Measurements from ENCODE around the gene NDST1. TPM values are rescaled to one million over a fixed set of nuclear protein-coding genes. Genes with fewer than 3 reads are reported as not detected.

Gene NDST1
- total and polyA plus RNA-seq, 2 of the 8 experiments (the other 6 are each of a cell fraction or from before 2014, with no cell fraction given) = 27.0 to 72.0 TPM

- no peak for TF ChIP-seq HDAC6 (IDR thresholded peaks at IDR 0.05; ENCODE audit: low read depth, low read length)
- no peak for TF ChIP-seq MAFK (IDR thresholded peaks at IDR 0.05; ENCODE audit: low read depth, low read length)
- TF ChIP-seq RAD21 (IDR thresholded peaks at IDR 0.05 in 1 of 2, conservative IDR thresholded peaks at IDR 0.05 in 1 of 2; ENCODE audit: low read depth in 2 of 2, low read length in 2 of 2) = no peak
- no peak for TF ChIP-seq JUND (IDR thresholded peaks at IDR 0.05; ENCODE audit: low read length)
- TF ChIP-seq EGR1 (IDR thresholded peaks at IDR 0.05; ENCODE audit: borderline replicate concordance, low read depth, low read length) = no peak
- POLR2A ChIA-PET (ENCODE audit: partially characterized antibody) = interaction anchor here (0.9 to 1.2 kb wide), 4 partner anchors 10 to 64 kb away, joined by 3 to 4 read pairs (median 4); no protein-coding TSS in a partner anchor
Observed at GRCh38 chr5:150551066-150551465, 43.1 kb downstream of the NDST1 start.

More at GRCh38 chr5:150551066-150551465, 43.1 kb downstream of the NDST1 start:
- H4K20me1 ChIP-seq (replicated peaks in 1 of 2; ENCODE audit: control insufficient read depth in 1 of 2, insufficient read depth in 2 of 2, low read length in 2 of 2) = peaks cover 0 to 2% of the 10 kb centered on the region in 2 experiments
- H2BK15ac ChIP-seq (ENCODE audit: low read length) = no peak overlapping the region
- H4K91ac ChIP-seq (replicated peaks; ENCODE audit: insufficient read length, low read length) = no peak overlapping the region
- H3K4me2 ChIP-seq (ENCODE audit: insufficient read depth in 1 of 2, low read depth in 2 of 2, low read length in 2 of 2) = no peak overlapping the region
- H4K5ac ChIP-seq (ENCODE audit: insufficient read length, low read depth, low read length) = no peak overlapping the region
- H2BK12ac ChIP-seq (ENCODE audit: low read depth, low read length) = no peak overlapping the region
- H3K14ac ChIP-seq (ENCODE audit: insufficient read length) = no peak overlapping the region
- H3K9ac ChIP-seq (replicated peaks in 1 of 4; ENCODE audit: extremely low read depth in 1 of 4, low read depth in 3 of 4, low read length in 3 of 4) = no peak overlapping the region
- H2BK120ac ChIP-seq (replicated peaks; ENCODE audit: low read depth, low read length) = no peak overlapping the region
- no peak overlapping the region for H3K4ac ChIP-seq (replicated peaks; ENCODE audit: insufficient read length, low read depth, low read length)
- no peak overlapping the region for H3K4me3 ChIP-seq (ENCODE audit: extremely low read depth in 1 of 4, insufficient read depth in 2 of 4, low read depth in 3 of 4, low read length in 4 of 4)
- no peak overlapping the region for H3K23ac ChIP-seq (ENCODE audit: insufficient read length)
- H2AFZ ChIP-seq (ENCODE audit: low read length) = no peak overlapping the region
- no peaks in the 10 kb centered on the region for H3K79me2 ChIP-seq (ENCODE audit: control insufficient read depth in 1 of 2, insufficient read depth in 2 of 2, low read length in 2 of 2)
- H2AK5ac ChIP-seq (ENCODE audit: low read depth, low read length) = no peak overlapping the region
- CTCF ChIA-PET (ENCODE audit: partially characterized antibody) = interaction anchor here (0.6 to 5.5 kb wide), 6 partner anchors 10 to 101 kb away, joined by 3 to 42 read pairs (median 4); no protein-coding TSS in a partner anchor
- no peaks in the 10 kb centered on the region for H3K79me1 ChIP-seq (ENCODE audit: low read depth, low read length)
- H3K27me3 ChIP-seq (replicated peaks in 1 of 4; ENCODE audit: control insufficient read depth in 3 of 4, extremely low read depth in 1 of 4, insufficient read depth in 3 of 4, low read length in 3 of 4) = no peaks in the 10 kb centered on the region
- no peaks in the 10 kb centered on the region for H3K9me3 ChIP-seq (ENCODE audit: insufficient read depth in 2 of 2, low read depth in 1 of 2, low read length in 1 of 2)
- no peak for FAIRE-seq
- 96% methylated on average over 2 of the region's 2 CpGs; no CpG with 5 or more reads in 1 of the 2 experiments for WGBS, 2 experiments (ENCODE audit: extremely low coverage in 1 of 2, insufficient coverage in 1 of 2, insufficient read length in 1 of 2, insufficient replicate concordance in 2 of 2, low coverage in 1 of 2, low lambda C conversion rate in 2 of 2, missing lambda C conversion rate in 1 of 2)
- no peak overlapping the region for H3K56ac ChIP-seq (replicated peaks; ENCODE audit: insufficient read length, low read depth, low read length)
- no peak overlapping the region for H2BK20ac ChIP-seq (ENCODE audit: low read length)
- no peak overlapping the region for H3K27ac ChIP-seq (ENCODE audit: low read depth, low read length)
- no peak overlapping the region for H2BK5ac ChIP-seq (ENCODE audit: low read depth, low read length)
- H3K23me2 ChIP-seq (ENCODE audit: low read depth, low read length) = no peaks in the 10 kb centered on the region
- H3K36me3 ChIP-seq (ENCODE audit: control insufficient read depth in 2 of 4, insufficient read depth in 4 of 4, low read length in 3 of 4) = peaks cover 20 to 67% (median 39%) of the 10 kb centered on the region in 4 experiments
- no peak for DNase-seq (ENCODE audit: low read depth in 1 of 2, low spot score in 2 of 2)
- H3K18ac ChIP-seq (ENCODE audit: extremely low read depth, low read length) = no peak overlapping the region
- H3K4me1 ChIP-seq (replicated peaks in 1 of 4; ENCODE audit: control insufficient read depth in 3 of 4, insufficient read depth in 4 of 4, low read length in 3 of 4) = no peaks in the 10 kb centered on the region
- H4K8ac ChIP-seq (ENCODE audit: extremely low read depth, insufficient read depth, low read length) = no peak overlapping the region
